NK-92 treated with Interleukin-12 subunit alpha and Interleukin-12 subunit beta, amount 100 ng/mL, for 24 hours (cell line): ENCODE results near the gene ZEB1.

Experiments used
- DNase-seq: peaks from one replicate; lab custom pipeline; 2025; lab: John Stamatoyannopoulos, UW

Gene ZEB1

GRCh38 chr10:31318854-31319601 lies at the start of gene ZEB1:
Gene ZEB1, plus strand, starts transcription at chr10:31319216. Its CDS starts 19 bp downstream, at chr10:31319235.
- DNase-seq: peak; percentile 65

GRCh38 chr10:31270954-31271353 lies 48.1 kb upstream of the ZEB1 start:
- no peak for DNase-seq

DNA sequence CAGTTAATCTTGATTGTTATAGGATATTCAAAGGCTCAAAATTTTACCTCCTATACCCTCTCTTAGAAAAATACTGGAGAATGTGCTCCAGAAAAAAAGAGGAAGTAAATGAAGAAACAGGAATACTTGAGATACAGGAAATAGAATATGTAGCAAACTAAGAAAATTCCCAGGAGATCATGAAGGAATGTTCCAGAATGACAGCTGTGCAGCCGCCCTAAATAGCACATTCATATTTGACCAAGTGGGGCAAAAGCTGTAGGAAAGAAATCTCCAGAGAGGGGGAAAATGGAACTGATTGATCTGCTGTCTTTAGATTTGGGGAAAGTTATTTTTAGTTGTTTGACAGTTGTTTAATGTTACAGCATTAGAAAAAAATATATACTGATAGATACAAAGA lies 46.2 kb upstream of the ZEB1 start:
- DNase-seq: no peak

DNA sequence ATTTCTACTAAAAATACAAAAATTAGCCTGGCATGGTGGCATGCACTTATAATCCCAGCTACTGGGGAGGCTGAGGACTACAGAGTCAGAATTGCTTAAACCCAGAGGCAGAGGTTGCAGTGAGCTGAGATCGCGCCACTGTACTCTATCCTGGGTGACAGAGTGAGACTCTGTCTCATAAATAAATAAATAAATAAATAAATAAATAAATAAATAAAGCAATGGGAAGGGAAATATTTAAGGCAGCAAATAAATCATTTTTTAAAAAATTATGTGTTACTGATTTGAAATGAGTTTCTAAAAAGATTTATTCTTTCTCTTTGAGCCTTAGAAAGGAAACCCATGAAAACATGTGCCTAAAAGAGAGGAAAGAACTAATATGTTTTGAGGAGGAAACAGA lies 45.2 kb upstream of the ZEB1 start:
- no peak for DNase-seq

DNA sequence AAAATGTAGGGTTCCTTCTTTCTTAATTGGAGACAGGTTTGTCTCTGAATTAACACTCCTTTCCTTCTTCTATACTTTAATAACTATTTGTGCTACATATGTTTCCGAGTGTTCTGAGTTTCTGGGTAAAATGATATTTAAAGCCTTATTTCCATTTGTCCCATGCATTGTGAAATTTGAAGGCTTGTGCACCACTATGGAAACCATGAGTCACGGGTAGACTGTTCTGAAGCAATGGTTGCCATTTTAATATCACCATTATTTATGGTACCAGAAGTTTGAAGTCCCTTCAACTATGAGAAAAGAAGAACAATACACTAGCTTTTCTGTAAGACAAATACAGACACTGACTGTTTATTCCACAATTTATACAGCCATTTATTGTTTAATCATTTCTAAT lies 44.7 kb upstream of the ZEB1 start:
- DNase-seq: no peak

- no peak for DNase-seq
Measured at GRCh38 chr10:31278279-31278941, 40.6 kb upstream of the ZEB1 start.

DNA sequence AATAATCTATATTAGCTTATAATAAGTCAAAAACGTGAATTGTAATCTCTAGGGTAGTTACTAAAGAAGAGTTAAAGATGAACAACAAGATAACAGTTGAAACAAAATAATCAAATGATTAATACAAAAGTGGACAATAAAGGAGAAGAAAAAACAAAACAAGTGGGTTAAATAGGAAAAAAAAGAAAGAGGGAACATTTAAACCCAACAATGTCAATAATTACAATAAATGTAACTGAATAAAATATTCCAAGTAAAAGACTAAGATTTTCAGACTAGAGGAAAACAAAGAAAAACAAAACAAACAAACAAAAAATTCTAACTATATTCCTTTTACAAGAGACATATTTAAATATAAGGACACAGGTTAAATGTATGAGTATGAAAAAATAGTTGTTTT lies 38.0 kb upstream of the ZEB1 start:
- DNase-seq: no peak

GRCh38 chr10:31288001-31288400 lies 31.0 kb upstream of the ZEB1 start:
- DNase-seq: no peak

DNA sequence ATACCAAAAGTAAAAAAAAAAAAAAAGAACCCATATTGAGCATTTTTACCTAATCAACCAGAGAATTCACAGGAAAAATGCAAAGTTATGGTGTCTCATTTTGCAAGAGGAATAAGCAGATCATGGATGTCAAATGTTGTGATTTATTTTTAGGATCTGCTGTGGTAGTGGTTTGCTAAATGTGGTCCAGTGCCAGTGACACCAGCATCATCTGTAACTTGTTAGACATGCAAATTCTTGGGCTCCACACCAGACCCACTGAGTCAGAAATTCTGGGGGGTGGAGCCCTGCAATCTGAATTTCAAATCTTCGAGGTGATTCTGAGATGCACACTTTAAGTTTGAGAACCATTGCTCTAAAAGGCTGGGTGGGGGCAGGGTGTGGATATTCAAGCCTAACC lies 30.1 kb upstream of the ZEB1 start:
- no peak for DNase-seq

DNA sequence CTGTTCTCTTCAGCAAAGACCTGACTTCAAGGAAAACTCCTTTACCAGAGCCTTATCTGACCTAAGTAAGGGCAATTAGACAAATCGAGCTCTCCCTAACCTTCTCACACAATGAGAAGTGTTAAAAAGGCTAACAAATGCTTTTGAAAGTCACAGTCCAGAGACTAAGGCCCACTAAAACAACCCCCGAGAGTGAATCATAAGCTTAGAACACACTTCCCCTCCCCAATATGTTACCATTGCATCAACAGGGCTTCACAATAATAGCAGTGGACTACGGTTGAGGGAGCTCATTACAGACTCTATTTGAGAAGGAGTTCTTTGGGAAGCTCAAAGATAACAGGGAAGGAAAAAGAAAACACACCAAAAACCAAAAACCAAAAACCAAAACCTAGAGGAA lies 28.6 kb upstream of the ZEB1 start:
- no peak for DNase-seq

DNA sequence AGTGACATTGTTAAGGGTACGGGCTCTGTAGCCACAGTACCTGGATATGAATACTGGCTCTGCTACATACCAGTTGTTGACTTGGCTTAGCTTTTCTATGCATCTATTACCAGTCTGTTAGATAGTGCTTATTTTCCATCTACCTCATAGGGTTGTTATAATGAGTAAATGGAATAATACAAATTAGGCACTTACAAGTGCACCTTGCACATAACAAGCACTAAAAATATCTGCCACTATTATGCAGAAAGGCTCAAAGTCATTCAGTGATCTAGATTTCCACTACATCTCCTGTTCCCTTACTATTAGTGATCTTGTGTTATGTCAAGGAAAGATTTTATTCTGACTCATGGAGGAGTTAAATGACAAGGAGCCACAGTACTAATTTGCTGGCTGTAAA lies 27.9 kb upstream of the ZEB1 start:
- no peak for DNase-seq

GRCh38 chr10:31294558-31294957 lies 24.5 kb upstream of the ZEB1 start:
- DNase-seq: no peak

DNA sequence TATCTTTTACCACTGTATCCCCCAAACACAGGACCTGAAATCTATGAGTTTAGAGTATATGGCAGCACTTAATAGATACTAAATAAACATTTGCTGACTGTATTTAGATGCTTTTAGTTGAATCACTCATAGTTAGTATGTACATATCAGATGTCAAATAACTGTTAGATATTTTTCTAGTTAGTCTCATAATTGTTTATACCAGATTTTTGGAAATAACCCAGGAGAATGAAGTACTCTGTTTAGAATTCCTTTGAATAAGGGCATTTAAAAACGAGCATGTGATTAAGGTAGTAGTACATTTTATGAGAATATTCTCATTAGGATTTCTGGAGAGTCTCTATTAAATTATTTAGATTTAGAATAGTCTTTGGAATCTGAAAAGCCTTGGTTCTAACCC lies 22.3 kb upstream of the ZEB1 start:
- DNase-seq: no peak

DNA sequence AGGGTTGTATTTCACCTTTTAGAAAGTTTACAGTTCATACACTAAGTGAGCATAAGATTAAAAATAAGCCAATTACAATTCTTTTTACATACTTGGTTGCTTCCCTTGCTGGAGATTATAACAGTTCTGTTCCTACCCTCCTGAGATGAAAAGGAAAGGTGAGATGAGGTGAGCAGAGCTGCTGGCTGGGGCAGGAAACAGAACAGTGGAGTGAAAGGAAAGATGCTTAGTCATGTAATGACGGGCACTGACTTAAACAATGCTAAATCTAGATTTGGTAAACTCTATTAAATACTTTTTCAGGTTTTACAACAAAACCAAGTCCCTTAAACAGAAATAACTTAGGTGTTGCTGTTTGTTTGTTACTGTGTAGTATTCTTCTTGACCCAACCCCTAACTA lies 19.9 kb upstream of the ZEB1 start:
- DNase-seq: no peak

GRCh38 chr10:31303212-31303611 lies 15.8 kb upstream of the ZEB1 start:
- no peak for DNase-seq

GRCh38 chr10:31304291-31304970 lies 14.6 kb upstream of the ZEB1 start:
- no peak for DNase-seq

GRCh38 chr10:31313396-31313795 lies 5.6 kb upstream of the ZEB1 start:
- no peak for DNase-seq

- DNase-seq: no peak
Measured at GRCh38 chr10:31314256-31315150, 4.5 kb upstream of the ZEB1 start.

GRCh38 chr10:31315453-31315852 lies 3.6 kb upstream of the ZEB1 start:
- no peak for DNase-seq

GRCh38 chr10:31317171-31317570 lies 1.8 kb upstream of the ZEB1 start:
- DNase-seq: no peak

DNA sequence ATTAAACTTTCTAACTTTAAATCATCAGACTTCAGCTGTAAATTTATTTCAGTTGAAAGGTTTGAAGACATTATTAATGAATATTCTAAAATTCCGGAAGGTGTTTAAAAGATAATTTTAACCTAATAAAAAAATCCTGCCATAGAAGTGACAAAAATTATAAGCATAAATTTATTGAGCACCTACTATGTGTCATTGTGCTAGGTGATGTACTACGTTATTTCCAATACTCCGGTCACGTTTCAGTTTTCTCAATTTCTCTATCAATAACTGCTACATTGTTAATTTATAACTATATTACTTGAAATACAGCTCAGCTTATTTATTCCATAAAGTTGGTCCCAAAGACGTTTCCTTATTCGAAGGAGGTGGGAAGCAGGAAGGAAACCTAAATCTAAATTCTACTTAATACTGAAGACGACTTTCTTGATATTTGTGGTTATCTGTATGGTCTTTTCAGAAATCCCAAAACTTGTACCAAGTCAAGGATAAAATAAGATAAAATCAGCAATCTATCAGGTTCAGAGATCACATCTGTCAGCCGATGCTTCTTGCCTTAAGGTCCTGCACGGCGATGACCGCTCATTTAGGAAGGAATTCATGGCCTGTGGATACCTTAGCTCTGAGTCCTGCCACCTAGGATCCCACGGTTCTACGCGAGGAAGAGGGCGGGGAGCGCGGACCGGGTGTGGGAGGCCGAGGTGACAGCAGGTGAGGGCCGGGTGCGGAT lies 1.2 kb upstream of the ZEB1 start:
- no peak for DNase-seq
